ENCODE data around the gene KCNG1.

Gene KCNG1

GRCh38 chr20:51020657-51021056, 2.2 kb downstream of the KCNG1 start:
- Histone ChIP-seq H3K27ac (ENCODE audit: low read length) (no peak overlapping the region), H3K27me3 (ENCODE audit: control insufficient read depth, insufficient read depth, low read length) (peaks cover 52% of the 10 kb centered on the region), H3K9ac (ENCODE audit: low read length) (no peak overlapping the region), H3K4me1 (ENCODE audit: control insufficient read depth, low read depth, low read length) (peaks cover 31% of the 10 kb centered on the region), H3K4me3 (ENCODE audit: low read length) (peak overlapping the region; percentile 61), H3K36me3 (ENCODE audit: control insufficient read depth, low read depth, low read length) (no peaks in the 10 kb centered on the region), H3K9me3 (ENCODE audit: control insufficient read depth, low read depth, low read length) (no peaks in the 10 kb centered on the region)

- H3K9me3 ChIP-seq (ENCODE audit: control insufficient read depth, low read depth, low read length): no peaks in the 10 kb centered on the region
- H3K27me3 ChIP-seq (ENCODE audit: control insufficient read depth, insufficient read depth, low read length): peaks cover 46% of the 10 kb centered on the region
- H3K27ac ChIP-seq (ENCODE audit: low read length): no peak overlapping the region
- no peak overlapping the region for H3K9ac ChIP-seq (ENCODE audit: low read length)
- peaks cover 32% of the 10 kb centered on the region for H3K4me1 ChIP-seq (ENCODE audit: control insufficient read depth, low read depth, low read length)
- H3K4me3 ChIP-seq (ENCODE audit: low read length): peak overlapping the region; percentile 61
- H3K36me3 ChIP-seq (ENCODE audit: control insufficient read depth, low read depth, low read length): no peaks in the 10 kb centered on the region
These were observed 3.0 kb downstream of the KCNG1 start for GRCh38 chr20:51019656-51020592.

GRCh38 chr20:51017251-51017650, 5.7 kb downstream of the KCNG1 start:
- H3K4me3 ChIP-seq (ENCODE audit: low read length): no peak overlapping the region
- no peaks in the 10 kb centered on the region for H3K9me3 ChIP-seq (ENCODE audit: control insufficient read depth, low read depth, low read length)
- H3K36me3 ChIP-seq (ENCODE audit: control insufficient read depth, low read depth, low read length): no peaks in the 10 kb centered on the region
- peaks cover 25% of the 10 kb centered on the region for H3K27me3 ChIP-seq (ENCODE audit: control insufficient read depth, insufficient read depth, low read length)
- no peak overlapping the region for H3K9ac ChIP-seq (ENCODE audit: low read length)
- no peak overlapping the region for H3K27ac ChIP-seq (ENCODE audit: low read length)
- peaks cover 38% of the 10 kb centered on the region for H3K4me1 ChIP-seq (ENCODE audit: control insufficient read depth, low read depth, low read length)

GRCh38 chr20:51016521-51016920, 6.4 kb downstream of the KCNG1 start:
- peaks cover 17% of the 10 kb centered on the region for H3K27me3 ChIP-seq (ENCODE audit: control insufficient read depth, insufficient read depth, low read length)
- H3K27ac ChIP-seq (ENCODE audit: low read length): no peak overlapping the region
- no peak overlapping the region for H3K4me3 ChIP-seq (ENCODE audit: low read length)
- H3K9ac ChIP-seq (ENCODE audit: low read length): no peak overlapping the region
- H3K36me3 ChIP-seq (ENCODE audit: control insufficient read depth, low read depth, low read length): no peaks in the 10 kb centered on the region
- H3K4me1 ChIP-seq (ENCODE audit: control insufficient read depth, low read depth, low read length): peaks cover 31% of the 10 kb centered on the region
- no peaks in the 10 kb centered on the region for H3K9me3 ChIP-seq (ENCODE audit: control insufficient read depth, low read depth, low read length)

GRCh38 chr20:51014797-51015722, 7.8 kb downstream of the KCNG1 start:
- no peak overlapping the region for H3K27ac ChIP-seq (ENCODE audit: low read length)
- no peak overlapping the region for H3K4me3 ChIP-seq (ENCODE audit: low read length)
- peaks cover 16% of the 10 kb centered on the region for H3K4me1 ChIP-seq (ENCODE audit: control insufficient read depth, low read depth, low read length)
- H3K36me3 ChIP-seq (ENCODE audit: control insufficient read depth, low read depth, low read length): no peaks in the 10 kb centered on the region
- no peaks in the 10 kb centered on the region for H3K9me3 ChIP-seq (ENCODE audit: control insufficient read depth, low read depth, low read length)
- H3K9ac ChIP-seq (ENCODE audit: low read length): no peak overlapping the region
- H3K27me3 ChIP-seq (ENCODE audit: control insufficient read depth, insufficient read depth, low read length): peaks cover 3% of the 10 kb centered on the region

- peaks cover 13% of the 10 kb centered on the region for H3K4me1 ChIP-seq (ENCODE audit: control insufficient read depth, low read depth, low read length)
- no peaks in the 10 kb centered on the region for H3K27me3 ChIP-seq (ENCODE audit: control insufficient read depth, insufficient read depth, low read length)
- H3K27ac ChIP-seq (ENCODE audit: low read length): no peak overlapping the region
- no peaks in the 10 kb centered on the region for H3K9me3 ChIP-seq (ENCODE audit: control insufficient read depth, low read depth, low read length)
- no peaks in the 10 kb centered on the region for H3K36me3 ChIP-seq (ENCODE audit: control insufficient read depth, low read depth, low read length)
- H3K4me3 ChIP-seq (ENCODE audit: low read length): no peak overlapping the region
- H3K9ac ChIP-seq (ENCODE audit: low read length): no peak overlapping the region
These were observed 9.2 kb downstream of the KCNG1 start for GRCh38 chr20:51013577-51014330.

GRCh38 chr20:51012357-51012756, 10.6 kb downstream of the KCNG1 start:
- Histone ChIP-seq H3K27me3 (ENCODE audit: control insufficient read depth, insufficient read depth, low read length) (no peaks in the 10 kb centered on the region), H3K27ac (ENCODE audit: low read length) (no peak overlapping the region), H3K9me3 (ENCODE audit: control insufficient read depth, low read depth, low read length) (no peaks in the 10 kb centered on the region), H3K9ac (ENCODE audit: low read length) (no peak overlapping the region), H3K4me3 (ENCODE audit: low read length) (no peak overlapping the region), H3K36me3 (ENCODE audit: control insufficient read depth, low read depth, low read length) (no peaks in the 10 kb centered on the region), H3K4me1 (ENCODE audit: control insufficient read depth, low read depth, low read length) (peaks cover 13% of the 10 kb centered on the region)

- Histone ChIP-seq H3K27me3 (ENCODE audit: control insufficient read depth, insufficient read depth, low read length) (no peaks in the 10 kb centered on the region), H3K27ac (ENCODE audit: low read length) (no peak overlapping the region), H3K4me1 (ENCODE audit: control insufficient read depth, low read depth, low read length) (peaks cover 13% of the 10 kb centered on the region), H3K4me3 (ENCODE audit: low read length) (no peak overlapping the region), H3K36me3 (ENCODE audit: control insufficient read depth, low read depth, low read length) (no peaks in the 10 kb centered on the region), H3K9me3 (ENCODE audit: control insufficient read depth, low read depth, low read length) (no peaks in the 10 kb centered on the region), H3K9ac (ENCODE audit: low read length) (no peak overlapping the region)
These were observed 11.4 kb downstream of the KCNG1 start for GRCh38 chr20:51011479-51011878.

- Histone ChIP-seq H3K9me3 (ENCODE audit: control insufficient read depth, low read depth, low read length) (no peaks in the 10 kb centered on the region), H3K9ac (ENCODE audit: low read length) (no peak overlapping the region), H3K36me3 (ENCODE audit: control insufficient read depth, low read depth, low read length) (no peaks in the 10 kb centered on the region), H3K4me1 (ENCODE audit: control insufficient read depth, low read depth, low read length) (peaks cover 13% of the 10 kb centered on the region), H3K27ac (ENCODE audit: low read length) (no peak overlapping the region), H3K4me3 (ENCODE audit: low read length) (no peak overlapping the region), H3K27me3 (ENCODE audit: control insufficient read depth, insufficient read depth, low read length) (no peaks in the 10 kb centered on the region)
These were observed 12.0 kb downstream of the KCNG1 start for GRCh38 chr20:51010932-51011331.

GRCh38 chr20:51010043-51010365, 12.9 kb downstream of the KCNG1 start:
- Histone ChIP-seq H3K9me3 (ENCODE audit: control insufficient read depth, low read depth, low read length) (no peaks in the 10 kb centered on the region), H3K27me3 (ENCODE audit: control insufficient read depth, insufficient read depth, low read length) (no peaks in the 10 kb centered on the region), H3K36me3 (ENCODE audit: control insufficient read depth, low read depth, low read length) (no peaks in the 10 kb centered on the region), H3K27ac (ENCODE audit: low read length) (no peak overlapping the region), H3K9ac (ENCODE audit: low read length) (no peak overlapping the region), H3K4me1 (ENCODE audit: control insufficient read depth, low read depth, low read length) (peaks cover 13% of the 10 kb centered on the region), H3K4me3 (ENCODE audit: low read length) (no peak overlapping the region)
